GM23338 (cell line): Measurements from ENCODE around the gene TCP11. TPM values are rescaled to one million over a fixed set of nuclear protein-coding genes. Genes with fewer than 3 reads are reported as not detected.

Source experiments
- ATAC-seq: fragments of 200-7000 bp; cut with Tn5 transposase; 3 replicates; pipeline ENCODE4 v1.9.1; 2020
- DNase-seq: peaks from one replicate; pipeline ENCODE4 v3.0.0-alpha.2; 2015; ENCODE audit warnings: low spot score
- H2AFZ ChIP-seq: fragments of 200-600 bp; sonication (generic); 2 replicates; pipeline ENCODE4 v1.8.0; 2016; ENCODE audit warnings: antibody characterized with exemption, mild to moderate bottlenecking, moderate library complexity
- H3F3A ChIP-seq: fragments of 200-600 bp; sonication (generic); replicated peaks from 2 replicates; pipeline ENCODE4 v1.8.0; 2017; ENCODE audit warnings: antibody characterized with exemption, mixed run types, low read depth
- H3K27ac ChIP-seq: fragments of 200-600 bp; sonication (generic); 2 replicates; pipeline ENCODE4 v1.6.1; 2016; ENCODE audit warnings: low read depth
- H3K27me3 ChIP-seq: fragments of 200-600 bp; sonication (generic); 2 replicates; pipeline ENCODE4 v1.8.0; 2016; ENCODE audit warnings: mild to moderate bottlenecking, mixed run types, moderate library complexity; ENCODE audit not compliant: insufficient read depth
- H3K36me3 ChIP-seq: fragments of 200-600 bp; sonication (generic); 2 replicates; pipeline ENCODE4 v1.8.0; 2016; ENCODE audit warnings: mild to moderate bottlenecking; ENCODE audit not compliant: insufficient read depth
- H3K4me1 ChIP-seq: fragments of 200-600 bp; sonication (generic); 2 replicates; pipeline ENCODE4 v1.8.0; 2016; ENCODE audit warnings: mild to moderate bottlenecking, moderate library complexity; ENCODE audit not compliant: insufficient read depth
- H3K4me2 ChIP-seq: fragments of 200-600 bp; sonication (generic); 2 replicates; pipeline ENCODE4 v1.7.1; 2017; ENCODE audit warnings: mixed run types
- H3K4me3 ChIP-seq: fragments of 200-600 bp; sonication (generic); 2 replicates; pipeline ENCODE4 v1.6.1; 2016; ENCODE audit warnings: mixed run types
- H3K79me2 ChIP-seq: fragments of 200-600 bp; sonication (generic); replicated peaks from 2 replicates; pipeline ENCODE4 v1.8.0; 2017; ENCODE audit warnings: mild to moderate bottlenecking; ENCODE audit not compliant: insufficient read depth
- H3K9me2 ChIP-seq: fragments of 200-600 bp; sonication (generic); 2 replicates; pipeline ENCODE4 v1.8.0; 2017; ENCODE audit not compliant: insufficient read depth
- H4K20me1 ChIP-seq: fragments of 200-600 bp; sonication (generic); replicated peaks from 2 replicates; pipeline ENCODE4 v1.8.0; 2017; ENCODE audit warnings: mild to moderate bottlenecking; ENCODE audit not compliant: insufficient read depth
- H3K27ac Mint-ChIP-seq: 2 replicates; pipeline ENCODE4 v1.8.0; 2020; ENCODE audit warnings: inconsistent platforms, mild to moderate bottlenecking, moderate library complexity, mixed read lengths
- H3K27me3 Mint-ChIP-seq: 3 replicates; pipeline ENCODE4 v1.8.0; 2022; ENCODE audit warnings: low read depth, mild to moderate bottlenecking, moderate library complexity, mixed read lengths, inconsistent platforms; ENCODE audit not compliant: insufficient read depth, poor library complexity
- H3K36me3 Mint-ChIP-seq: 3 replicates; pipeline ENCODE4 v1.8.0; 2021; ENCODE audit warnings: low read depth, mild to moderate bottlenecking, inconsistent platforms, moderate library complexity, mixed read lengths
- H3K4me1 Mint-ChIP-seq: 3 replicates; pipeline ENCODE4 v1.8.0; 2020; ENCODE audit warnings: mild to moderate bottlenecking, inconsistent platforms, mixed read lengths
- H3K4me3 Mint-ChIP-seq: 3 replicates; pipeline ENCODE4 v1.8.0; 2021; ENCODE audit warnings: moderate library complexity, mild to moderate bottlenecking, inconsistent platforms, mixed read lengths
- H3K9me3 Mint-ChIP-seq: 3 replicates; pipeline ENCODE4 v1.8.0; 2020; ENCODE audit warnings: moderate library complexity, mild to moderate bottlenecking, inconsistent platforms, mixed read lengths
- CREB1 ChIP-seq: fragments of 250-450 bp; sonication (Bioruptor Pico); IDR thresholded peaks from 2 replicates; pipeline ENCODE4 v1.5.0; 2020; ENCODE audit warnings: low read depth, mild to moderate bottlenecking, moderate library complexity
- CTCF ChIP-seq, 2 experiments: fragments of 200-600 bp in 1 of 2; sonication (generic) in 1 of 2; conservative IDR thresholded peaks; 2 replicates each; pipeline versions ENCODE4 v1.5.1 to v1.6.1; 2016 to 2017; ENCODE audit warnings: antibody characterized with exemption in 2 of 2, low read depth in 2 of 2, mild to moderate bottlenecking in 2 of 2, moderate library complexity in 1 of 2
- ETS1 ChIP-seq: IDR thresholded peaks from 2 replicates; pipeline ENCODE4 v1.6.1; 2016; ENCODE audit warnings: antibody characterized with exemption
- EZH2 ChIP-seq: fragments of 200-600 bp; sonication (generic); IDR thresholded peaks from one replicate; pipeline ENCODE4 v1.8.0; 2017; ENCODE audit warnings: antibody characterized with exemption, mild to moderate bottlenecking, low read depth; ENCODE audit not compliant: unreplicated experiment
- EZH2phosphoT487 ChIP-seq: fragments of 200-600 bp; sonication (generic); IDR thresholded peaks from one replicate; pipeline ENCODE4 v1.8.1; 2018; ENCODE audit warnings: antibody characterized with exemption; ENCODE audit not compliant: unreplicated experiment
- JUNB ChIP-seq: IDR thresholded peaks from one replicate; pipeline ENCODE4 v1.6.1; 2016; ENCODE audit warnings: antibody characterized with exemption; ENCODE audit not compliant: unreplicated experiment
- NANOG ChIP-seq: IDR thresholded peaks from 2 replicates; pipeline ENCODE4 v1.6.1; 2016; ENCODE audit warnings: antibody characterized with exemption, borderline replicate concordance
- POLR2AphosphoS5 ChIP-seq: IDR thresholded peaks from 2 replicates; pipeline ENCODE4 v1.6.1; 2016; ENCODE audit warnings: antibody characterized with exemption, low read depth
- REST ChIP-seq: IDR thresholded peaks from one replicate; pipeline ENCODE4 v1.6.1; 2018; ENCODE audit warnings: antibody characterized with exemption; ENCODE audit not compliant: unreplicated experiment
- STAT1 ChIP-seq: IDR thresholded peaks from one replicate; pipeline ENCODE4 v1.6.1; 2016; ENCODE audit warnings: antibody characterized with exemption; ENCODE audit not compliant: unreplicated experiment
- ZNF114 ChIP-seq: fragments of 250-450 bp; sonication (Bioruptor Pico); IDR thresholded peaks from 2 replicates; pipeline ENCODE4 v1.5.0; 2020; ENCODE audit warnings: mild to moderate bottlenecking, moderate library complexity
- ZNF331 ChIP-seq: fragments of 250-450 bp; sonication (Bioruptor Pico); IDR thresholded peaks from 2 replicates; pipeline ENCODE4 v1.5.0; 2020; ENCODE audit warnings: low read depth, mild to moderate bottlenecking, moderate library complexity
- polyA plus RNA-seq: library from polyadenylated mRNA; unstranded; fragments of >200 nt; fragmentation: Nextera tagmentation; extraction: Ambion mirVana; gene quantifications from 2 replicates; pipeline ENCODE4 v1.2.1, GENCODE V29; 2016
- total RNA-seq: library from RNA; depleted of rRNA; stranded (reverse); fragments of >200 nt; shearing (Covaris generic); gene quantifications from 2 replicates; pipeline ENCODE4 v1.2.3, GENCODE V29; 2014

Gene TCP11
- total and polyA plus RNA-seq, 2 experiments from 2014 or later = not detected

GRCh38 chr6:35073211-35073610 is 67.9 kb downstream of the TCP11 start (continued):
- TF ChIP-seq CTCF (conservative IDR thresholded peaks at IDR 0.05; ENCODE audit: low read depth in 2 of 2) (no peak), JUNB (no peak), EZH2phosphoT487 (no peak), ETS1 (no peak), NANOG (no peak)

GRCh38 chr6:35072698-35073055 is 68.5 kb downstream of the TCP11 start:
- Histone ChIP-seq H3K79me2 (no peaks in the 10 kb centered on the region), H3K9me2 (no peaks in the 10 kb centered on the region), H3K27me3 (no peaks in the 10 kb centered on the region), H3K27ac (no peak overlapping the region), H3K4me3 (no peak overlapping the region), H4K20me1 (no peaks in the 10 kb centered on the region), H3F3A (no peaks in the 10 kb centered on the region), H3K4me1 (peaks cover 26% of the 10 kb centered on the region), H2AFZ (no peak overlapping the region), H3K36me3 (no peaks in the 10 kb centered on the region), H3K4me2 (no peak overlapping the region)
- Mint-ChIP-seq H3K4me1 (peaks cover 48% of the 10 kb centered on the region), H3K27me3 (peaks cover 16% of the 10 kb centered on the region), H3K9me3 (no peaks in the 10 kb centered on the region), H3K27ac (peak overlapping the region; percentile 52; the same call in 1 of the 2 replicates), H3K4me3 (no peak overlapping the region), H3K36me3 (peaks cover 9% of the 10 kb centered on the region; the same call in 2 of the 3 replicates)
- no peak for ATAC-seq
- no peak for DNase-seq
- TF ChIP-seq EZH2phosphoT487 (no peak), JUNB (no peak), STAT1 (no peak), REST (no peak), ZNF114 (CRISPR knock-in tag) (no peak), NANOG (no peak), CTCF (conservative IDR thresholded peaks at IDR 0.05; ENCODE audit: low read depth in 2 of 2) (no peak), EZH2 (no peak), ZNF331 (CRISPR knock-in tag) (no peak), CREB1 (no peak), ETS1 (no peak), POLR2AphosphoS5 (no peak)
